ENCODE results near the gene SNX30. TPM values are rescaled to one million over a fixed set of nuclear protein-coding genes. Genes with fewer than 3 reads are reported as not detected.

Gene SNX30
- total RNA-seq, 1 donor from 2014 or later = 5.0 TPM

DNA sequence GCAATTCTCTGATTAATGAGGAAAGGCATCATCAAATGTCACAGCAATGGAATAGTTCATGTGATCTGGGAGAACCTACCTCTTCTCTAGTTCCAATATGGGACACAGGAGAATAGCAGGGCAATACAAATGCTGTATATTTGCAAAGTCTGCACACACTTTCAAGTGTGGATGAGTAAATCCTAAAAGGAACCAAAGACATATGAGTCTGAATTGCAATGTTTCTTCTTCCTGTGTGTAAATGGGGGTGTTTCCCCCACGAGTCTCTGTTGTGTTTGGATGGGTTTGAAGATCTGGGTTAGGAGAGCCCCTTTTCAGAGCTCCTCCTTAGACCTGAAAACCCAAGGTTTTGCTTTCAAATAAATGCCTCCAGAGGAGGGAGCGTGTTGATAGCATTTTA is 113.2 kb downstream of the SNX30 start:
- ATAC-seq (no peak), DNase-seq (ENCODE audit: missing footprints) (no peak)
- intact Hi-C loops (cut with DNase I) = no loop called here

DNA sequence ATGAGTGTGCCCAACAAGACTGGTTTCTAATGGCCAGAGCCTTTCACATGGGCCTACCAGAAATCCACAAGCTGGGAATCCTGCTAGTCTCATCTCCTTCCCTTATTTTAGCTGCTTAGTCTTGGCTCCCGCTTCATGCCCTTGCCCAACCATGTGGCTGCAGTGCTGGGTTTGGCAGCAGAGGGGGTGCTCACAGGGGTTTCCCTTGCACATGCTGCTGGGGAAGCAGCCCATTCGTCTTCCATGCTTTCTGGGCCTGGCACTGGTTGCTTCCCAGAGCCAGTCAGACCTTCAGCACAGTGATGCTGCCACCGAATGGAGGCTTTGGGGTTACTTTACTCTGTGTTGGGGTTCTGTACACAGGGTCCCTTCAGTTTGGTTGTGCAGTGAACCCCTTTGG is 113.8 kb downstream of the SNX30 start:
- DNase-seq (ENCODE audit: missing footprints) (no peak), ATAC-seq (no peak)
- intact Hi-C loops (cut with DNase I) = no loop called here

DNA sequence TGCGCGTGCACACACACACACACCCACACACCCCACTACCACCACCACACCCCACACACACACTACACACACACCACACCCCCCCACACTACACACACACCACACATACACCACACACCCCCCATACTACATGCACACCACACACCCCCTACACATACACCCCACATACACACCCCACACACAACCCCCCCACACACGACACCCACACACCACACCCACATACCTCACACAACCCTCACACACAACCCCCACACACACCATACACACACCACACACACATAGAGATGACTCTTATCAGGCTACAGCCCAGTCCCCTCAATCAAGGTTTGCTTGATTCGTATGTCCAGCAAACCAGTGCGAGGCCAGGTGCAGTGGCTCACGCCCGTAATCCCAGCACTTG is 114.4 kb downstream of the SNX30 start:
- intact Hi-C loops (cut with DNase I) = no loop called here
- ATAC-seq = no peak
- DNase-seq (ENCODE audit: missing footprints) = no peak

DNA sequence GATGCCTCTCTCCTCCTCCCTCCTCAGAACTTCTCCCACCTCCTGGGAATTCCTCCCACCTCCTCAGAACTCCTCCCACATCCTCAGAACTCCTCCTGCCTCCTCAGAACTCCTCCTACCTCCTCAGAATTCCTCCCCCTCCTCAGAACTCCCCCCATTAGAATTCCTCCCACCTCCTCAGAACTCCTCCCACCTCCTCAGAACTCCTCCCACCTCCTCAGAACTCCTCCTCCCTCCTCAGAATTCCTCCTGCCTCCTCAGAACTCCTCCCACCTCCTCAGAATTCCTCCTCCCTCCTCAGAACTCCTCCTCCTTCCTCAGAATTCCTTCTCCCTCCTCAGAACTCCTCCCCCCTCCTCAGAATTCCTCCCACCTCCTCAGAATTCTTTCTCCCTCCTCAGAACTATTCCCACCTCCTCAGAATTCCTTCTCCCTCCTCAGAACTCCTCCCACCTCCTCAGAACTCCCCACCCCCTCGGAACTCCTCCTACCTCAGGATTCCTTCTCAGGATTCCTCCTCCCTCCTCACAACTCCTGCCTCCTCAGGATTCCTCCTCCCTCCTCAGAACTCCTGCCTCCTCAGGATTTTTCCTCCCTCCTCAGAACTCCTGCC is 116.2 kb downstream of the SNX30 start:
- intact Hi-C loops (cut with DNase I) = no loop called here
- ATAC-seq (no peak), DNase-seq (ENCODE audit: missing footprints) (no peak)

DNA sequence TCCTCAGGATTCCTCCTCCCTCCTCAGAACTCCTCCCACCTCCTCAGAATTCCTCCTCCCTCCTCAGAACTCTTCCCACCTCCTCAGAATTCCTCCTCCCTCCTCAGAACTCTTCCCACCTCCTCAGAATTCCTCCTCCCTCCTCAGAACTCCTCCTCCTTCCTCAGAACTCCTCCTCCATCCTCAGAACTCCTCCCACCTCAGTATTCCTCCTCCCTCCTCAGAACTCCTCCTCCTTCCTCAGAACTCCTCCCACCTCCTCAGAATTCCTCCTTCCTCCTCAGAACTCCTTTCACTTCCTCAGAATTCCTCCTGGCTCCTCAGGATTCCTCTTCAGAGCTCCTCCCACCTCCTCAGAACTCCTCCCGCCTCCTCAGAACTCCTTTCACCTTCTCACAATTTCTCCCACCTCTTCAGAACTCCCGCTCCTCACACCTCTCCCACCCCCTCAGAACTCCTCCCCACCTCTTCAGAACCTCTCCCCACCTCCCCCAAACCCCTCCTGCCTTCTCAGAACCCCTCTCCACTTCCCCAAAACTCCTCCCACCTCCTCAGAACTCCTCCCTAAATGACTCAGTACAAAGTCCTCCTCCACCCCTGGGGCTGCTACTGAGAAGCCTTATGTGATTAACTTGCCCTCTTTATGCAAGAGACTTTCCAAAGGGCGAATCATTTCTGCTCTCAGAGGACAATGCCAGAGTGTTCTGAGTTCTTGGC is 116.9 kb downstream of the SNX30 start:
- intact Hi-C loops (cut with DNase I) = no loop called here
- DNase-seq (ENCODE audit: missing footprints) = no peak
- no peak for ATAC-seq

DNA sequence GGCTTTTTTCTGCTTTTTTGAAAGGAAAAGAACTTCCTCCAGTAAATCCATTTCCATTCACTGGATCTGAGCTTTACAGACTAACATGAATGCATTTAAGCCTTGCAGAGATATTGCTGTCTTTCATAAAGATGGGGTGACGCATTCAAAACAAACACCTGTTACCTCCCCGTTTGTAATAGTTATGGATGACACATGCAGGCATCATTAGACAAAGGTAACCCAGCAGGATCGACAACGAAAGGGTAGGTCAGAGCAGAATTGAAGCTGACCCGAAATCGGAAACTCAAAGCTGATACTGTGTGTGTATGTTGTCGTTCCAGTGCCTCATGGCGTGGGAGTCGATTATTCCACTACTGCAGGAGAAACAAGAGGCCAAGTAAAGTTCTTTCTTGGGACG is 117.9 kb downstream of the SNX30 start:
- intact Hi-C loops (cut with DNase I) = no loop called here
- DNase-seq (ENCODE audit: missing footprints) (no peak), ATAC-seq (no peak)

DNA sequence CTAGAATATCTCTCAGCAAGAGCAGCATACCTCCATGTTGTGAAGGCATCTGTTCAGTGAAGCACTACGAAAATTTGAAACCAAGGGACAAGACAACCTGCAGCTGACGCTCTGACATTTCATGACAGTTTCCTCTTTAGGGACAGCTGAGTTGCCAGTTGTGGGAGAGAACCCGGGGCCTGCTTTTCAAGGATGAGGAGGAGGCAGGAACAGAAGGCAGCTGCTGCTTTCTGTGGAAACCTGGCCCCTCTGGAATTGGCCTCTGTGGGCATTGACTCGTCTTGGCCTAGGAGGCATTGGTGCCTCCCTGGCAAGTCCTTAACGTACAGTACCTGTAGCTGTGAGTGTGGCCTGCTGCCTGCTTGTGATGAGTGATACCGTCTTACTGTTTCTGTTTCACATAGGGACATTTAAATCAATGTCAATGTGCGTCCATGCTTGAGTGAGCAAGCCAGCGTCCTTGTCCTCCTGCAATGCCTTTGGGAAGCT is 118.5 kb downstream of the SNX30 start:
- no peak for DNase-seq (ENCODE audit: missing footprints)
- ATAC-seq = no peak
- intact Hi-C loops (cut with DNase I) = no loop called here

DNA sequence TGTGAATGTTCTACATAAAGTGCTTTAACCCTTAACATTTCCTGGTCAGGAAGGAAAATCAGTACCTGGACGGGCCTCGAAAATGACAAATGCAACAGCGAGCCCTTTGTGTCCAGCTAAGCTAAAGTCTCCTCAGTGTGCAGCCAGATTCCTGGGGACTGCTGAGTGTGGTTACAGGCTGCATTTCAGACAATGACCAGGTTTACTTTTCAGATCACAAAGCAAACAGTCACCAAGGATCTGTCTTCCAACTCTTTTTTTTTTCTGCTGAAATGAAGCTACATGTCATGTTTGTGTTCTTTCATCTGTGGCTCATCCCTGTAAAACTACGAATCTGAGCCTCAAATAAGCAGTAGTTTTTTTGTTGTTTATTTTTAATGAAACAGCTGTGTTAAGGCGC is 119.4 kb downstream of the SNX30 start:
- no peak for ATAC-seq
- intact Hi-C loops (cut with DNase I) = no loop called here
- no peak for DNase-seq (ENCODE audit: missing footprints)

DNA sequence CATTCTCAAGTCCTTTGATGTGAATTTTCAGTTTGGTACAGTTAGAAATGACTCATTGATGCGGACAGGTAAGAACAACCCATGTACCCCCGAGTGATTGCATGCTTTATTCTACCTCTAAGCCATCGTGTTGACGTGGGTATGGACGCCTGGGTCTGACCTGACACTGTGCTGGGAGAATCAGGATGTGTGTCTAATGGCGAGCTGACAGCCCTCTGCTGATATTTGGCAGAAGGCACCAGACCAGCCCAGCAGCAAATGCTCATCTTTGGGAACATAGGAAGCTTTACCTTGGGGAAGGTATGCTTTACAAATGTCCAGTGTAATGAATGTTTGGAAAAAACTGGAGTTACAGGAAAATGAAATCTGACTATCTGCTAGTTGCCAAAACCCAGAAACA is 120.0 kb downstream of the SNX30 start:
- intact Hi-C loops (cut with DNase I) = no loop called here
- no peak for ATAC-seq
- DNase-seq (ENCODE audit: missing footprints) = no peak

DNA sequence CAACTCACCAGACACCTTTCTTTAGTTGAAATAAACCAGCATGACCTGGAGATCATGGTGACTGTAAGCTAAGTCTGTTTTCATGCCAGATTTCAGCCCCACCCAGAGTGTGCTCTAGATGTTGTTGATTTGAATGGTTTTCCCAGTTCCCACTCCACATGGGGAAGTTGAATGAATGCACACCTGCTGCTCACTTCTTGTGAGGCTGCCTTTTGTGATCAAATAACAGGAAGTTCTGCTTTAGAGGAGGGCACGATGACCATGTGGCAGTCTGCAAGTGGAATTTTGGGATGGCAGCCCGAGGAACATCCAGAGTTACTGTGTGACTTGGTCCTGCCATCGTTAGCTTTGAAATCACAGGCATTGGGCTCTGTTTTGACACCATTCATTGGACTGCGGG is 121.5 kb downstream of the SNX30 start:
- ATAC-seq = no peak
- intact Hi-C loops (cut with DNase I) = no loop called here

DNA sequence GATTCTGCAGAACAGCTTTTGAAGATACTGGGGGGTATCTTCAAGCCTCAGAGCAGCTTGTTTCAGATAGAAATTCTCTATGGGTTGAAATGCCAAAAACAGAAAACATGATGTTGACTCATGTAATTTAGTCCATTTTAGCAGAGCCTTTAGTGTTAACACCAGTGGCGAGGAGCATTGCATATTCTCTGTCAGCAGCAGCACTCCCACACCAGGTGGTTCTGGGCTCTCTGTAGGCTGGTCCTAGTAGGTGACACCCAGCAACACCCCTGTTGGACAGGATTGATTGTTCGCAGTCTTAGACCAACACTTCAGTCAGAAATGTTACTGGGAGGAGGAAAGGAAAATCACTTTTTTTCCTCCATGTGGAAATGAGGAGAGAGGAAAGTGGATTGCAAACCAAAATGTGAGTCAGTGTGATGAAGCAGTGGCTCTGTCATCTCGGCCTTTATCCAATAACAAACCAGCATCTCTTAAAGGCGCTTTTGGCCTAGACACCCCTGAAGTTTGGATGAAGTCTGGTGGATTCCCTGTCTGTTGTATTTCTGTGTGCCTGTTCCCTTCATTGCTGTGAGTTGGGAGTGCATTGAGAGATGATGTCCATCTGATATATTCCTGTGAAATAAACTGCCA is 123.3 kb downstream of the SNX30 start:
- no peak for DNase-seq (ENCODE audit: missing footprints)
- no peak for ATAC-seq
- intact Hi-C loops (cut with DNase I) = no loop called here

More for the DNA sequence above, 121.5 kb downstream of the SNX30 start:
- no peak for DNase-seq (ENCODE audit: missing footprints)

DNA sequence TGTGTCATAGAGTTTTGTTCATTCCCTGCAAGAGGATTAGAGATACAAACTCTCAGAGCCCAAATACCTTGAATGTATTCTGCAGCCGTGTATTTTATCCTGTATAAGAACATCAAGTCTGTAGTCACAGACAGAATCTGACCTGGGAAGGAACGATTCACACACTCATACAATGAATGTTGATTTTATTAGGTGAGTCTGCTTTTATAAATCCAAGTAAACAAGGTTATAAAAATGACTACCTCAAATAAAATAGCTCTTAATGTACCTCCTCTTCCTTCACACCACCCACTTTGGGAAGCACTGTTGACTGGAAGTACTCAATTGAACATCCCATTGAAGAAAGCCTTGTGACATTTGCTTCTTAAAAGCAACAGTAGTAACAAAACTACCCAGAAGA is 128.2 kb downstream of the SNX30 start:
- DNase-seq (ENCODE audit: missing footprints) = no peak
- no peak for ATAC-seq
- intact Hi-C loops (cut with DNase I) = no loop called here

DNA sequence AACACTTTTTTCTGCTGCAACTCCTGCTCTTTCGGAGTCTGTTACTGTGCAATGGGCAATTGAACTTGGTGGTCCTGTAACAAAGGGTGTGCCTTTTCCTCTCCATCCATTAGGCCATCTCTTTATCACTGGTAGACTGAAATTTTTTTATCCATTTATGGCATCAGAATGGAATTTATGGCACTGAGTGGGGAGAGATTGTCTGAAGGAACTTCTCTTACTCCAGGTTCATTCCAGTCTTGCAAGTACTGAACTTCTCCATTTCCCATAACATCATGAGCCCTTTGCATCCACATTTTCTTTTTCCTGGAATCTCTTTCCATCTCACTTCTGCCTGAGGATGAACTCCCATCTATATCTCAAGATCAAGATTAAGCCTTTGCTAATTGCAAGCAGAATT is 130.1 kb downstream of the SNX30 start:
- ATAC-seq (no peak), DNase-seq (ENCODE audit: missing footprints) (no peak)
- intact Hi-C loops (cut with DNase I) = no loop called here

DNA sequence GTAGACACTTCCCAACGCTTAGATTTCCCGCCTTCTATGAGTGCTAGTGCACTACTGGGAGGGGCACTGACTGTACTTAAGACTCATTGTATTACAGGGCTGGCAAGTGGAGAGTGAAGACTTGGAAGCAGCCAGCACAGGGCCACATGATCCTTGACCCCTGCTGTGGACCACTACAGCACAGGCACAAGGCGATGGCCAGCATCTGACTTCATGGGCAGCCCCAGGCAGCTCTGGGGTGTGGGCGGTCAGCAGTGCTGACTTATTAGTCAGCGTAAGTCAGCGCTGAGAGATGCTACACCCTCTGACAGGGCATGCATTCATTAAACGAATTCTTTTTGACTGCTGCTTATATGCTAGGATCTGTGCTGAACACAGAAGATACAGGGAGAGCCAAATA is 130.8 kb downstream of the SNX30 start:
- intact Hi-C loops (cut with DNase I) = no loop called here
- no peak for ATAC-seq
- DNase-seq (ENCODE audit: missing footprints) = no peak

DNA sequence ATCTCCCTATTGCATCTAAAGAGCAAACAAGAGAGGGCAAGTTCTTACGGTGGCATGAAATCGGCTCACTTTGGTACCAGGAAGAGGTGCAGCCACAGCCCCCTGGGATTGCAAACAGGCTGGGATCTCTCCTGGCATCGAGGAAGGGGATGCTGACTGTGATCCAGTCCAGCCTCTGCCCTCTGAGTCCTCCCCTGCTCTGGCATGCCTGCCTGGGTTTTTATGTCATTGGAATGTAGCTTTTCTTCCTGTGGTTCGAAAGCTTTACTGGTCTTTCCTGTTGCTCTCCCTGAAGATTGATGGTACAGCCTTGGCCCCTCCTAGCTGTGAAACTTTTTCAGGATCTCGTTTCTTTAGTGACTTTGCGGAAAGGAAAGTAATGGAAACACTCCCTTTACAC is 133.5 kb downstream of the SNX30 start:
- ATAC-seq (no peak), DNase-seq (ENCODE audit: missing footprints) (no peak)
- intact Hi-C loops (cut with DNase I) = no loop called here

DNA sequence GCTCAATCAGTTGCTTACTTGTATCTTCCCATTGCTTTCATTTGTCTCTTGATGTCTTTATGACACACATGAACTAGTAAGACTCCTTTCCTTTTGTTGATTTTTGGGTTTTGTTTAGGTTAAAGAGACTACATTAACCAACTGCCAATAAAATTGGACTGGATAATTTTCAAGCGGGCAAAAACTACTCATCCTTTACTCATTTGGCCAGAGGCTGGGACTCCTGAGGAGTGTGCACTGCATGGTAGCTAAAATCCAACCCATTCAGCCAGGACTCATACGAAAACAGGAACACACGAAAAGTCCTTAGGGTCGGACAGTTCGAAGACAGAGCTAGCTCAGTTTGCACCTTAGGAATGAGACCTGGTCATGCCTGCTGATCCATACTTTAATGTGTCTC is 134.2 kb downstream of the SNX30 start:
- ATAC-seq = no peak
- intact Hi-C loops (cut with DNase I) = no loop called here
- no peak for DNase-seq (ENCODE audit: missing footprints)

DNA sequence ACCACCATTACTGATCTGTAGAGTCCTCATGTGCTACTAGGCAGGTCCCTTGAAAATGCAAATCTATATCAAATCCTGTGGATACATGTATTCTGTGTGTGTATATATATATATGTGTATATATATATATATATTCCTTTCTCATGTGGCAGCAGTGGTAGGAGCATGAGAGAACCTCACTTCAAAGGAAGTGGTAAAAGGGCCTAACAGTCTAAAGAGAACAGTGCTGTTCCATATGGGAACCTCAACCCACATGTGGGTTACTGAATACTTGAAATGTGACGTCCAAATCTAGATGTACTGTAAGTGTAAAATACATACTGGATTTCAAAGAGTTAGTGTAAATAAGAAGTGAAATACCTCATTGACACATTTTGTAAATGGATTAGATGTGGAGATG is 134.8 kb downstream of the SNX30 start:
- ATAC-seq = no peak
- intact Hi-C loops (cut with DNase I) = no loop called here
- no peak for DNase-seq (ENCODE audit: missing footprints)

DNA sequence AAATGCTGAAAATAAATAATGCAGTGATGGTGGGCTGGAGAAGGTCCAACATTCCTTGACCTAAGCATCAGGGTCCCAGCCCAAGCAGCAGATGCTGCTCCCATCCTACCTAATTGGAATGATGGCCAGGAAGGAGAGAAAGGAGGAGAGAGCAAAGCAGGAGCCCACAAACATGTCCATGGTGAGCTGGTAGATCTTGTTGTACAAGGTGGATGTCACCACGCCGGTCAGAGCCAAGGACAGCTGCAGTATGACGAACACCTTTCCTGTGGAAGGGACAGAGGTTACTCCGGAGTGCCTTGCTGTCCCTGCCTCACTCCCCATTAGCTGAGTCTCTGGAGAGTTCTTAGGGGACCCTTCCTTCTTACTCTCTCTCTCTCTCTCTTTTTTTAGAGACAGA is 135.8 kb downstream of the SNX30 start:
- DNase-seq (ENCODE audit: missing footprints) (no peak), ATAC-seq (no peak)
- intact Hi-C loops (cut with DNase I) = no loop called here

DNA sequence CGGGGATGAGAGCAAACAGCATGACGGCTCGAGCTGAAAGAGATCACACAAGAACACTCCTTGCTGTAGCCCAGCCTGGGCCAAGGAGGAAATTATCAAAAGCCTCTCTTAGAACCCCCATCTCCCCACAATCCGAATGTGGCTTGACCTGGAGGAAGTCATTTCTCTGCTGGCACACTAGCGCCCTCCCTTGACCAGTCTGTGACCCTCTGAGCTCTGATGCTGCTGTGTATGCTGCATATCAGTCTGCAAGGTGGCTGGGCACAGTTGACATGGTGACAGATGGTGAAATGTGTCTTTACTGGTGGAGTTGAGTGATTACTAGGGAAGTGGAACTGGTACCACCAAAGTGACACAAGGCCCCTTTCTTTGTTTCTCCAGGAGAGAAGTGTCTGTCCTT is 136.8 kb downstream of the SNX30 start:
- ATAC-seq (peak; percentile 29), DNase-seq (ENCODE audit: missing footprints) (no peak)
- intact Hi-C loops (cut with DNase I) = no loop called here
